CD8-positive, alpha-beta memory T cell (primary cell): Measurements from ENCODE around the gene FARS2. TPM values are rescaled to one million over a fixed set of nuclear protein-coding genes. Genes with fewer than 3 reads are reported as not detected.

Source experiments
- CTCF ChIA-PET: fragments of 350-600 bp; sonication (Branson Sonifier 250); formaldehyde crosslinking; loops from one replicate; lab custom pipeline; 2021; ENCODE audit warnings: antibody characterized with exemption; lab: Charles Lee
- POLR2A ChIA-PET: fragments of 350-600 bp; sonication (Branson Sonifier 250); formaldehyde crosslinking; loops from one replicate; lab custom pipeline; 2021; ENCODE audit warnings: antibody characterized with exemption; lab: Charles Lee
- DNase-seq, 5 donors: peaks; one replicate each; pipeline versions ENCODE4 v3.0.0 to v3.0.0-alpha.2; 2020 to 2022; ENCODE audit warnings: mixed read lengths in 1 of 5
- H3K27ac ChIP-seq: one replicate; pipeline ENCODE4 v1.7.0; 2013; ENCODE audit warnings: low read depth, mild to moderate bottlenecking, low read length, moderate library complexity
- H3K27me3 ChIP-seq: 2 replicates; pipeline ENCODE4 v1.7.0; 2013; ENCODE audit warnings: low read length, mild to moderate bottlenecking; ENCODE audit not compliant: insufficient read depth, poor library complexity, severe bottlenecking
- H3K36me3 ChIP-seq: 2 replicates; pipeline ENCODE4 v1.7.0; 2013; ENCODE audit warnings: mild to moderate bottlenecking, low read length, moderate library complexity; ENCODE audit not compliant: insufficient read depth
- H3K4me1 ChIP-seq: 2 replicates; pipeline ENCODE4 v1.7.0; 2013; ENCODE audit warnings: mild to moderate bottlenecking, low read length, moderate library complexity; ENCODE audit not compliant: insufficient read depth
- H3K4me3 ChIP-seq: 2 replicates; pipeline ENCODE4 v1.7.0; 2013; ENCODE audit warnings: mild to moderate bottlenecking, low read length
- H3K9me3 ChIP-seq: 2 replicates; pipeline ENCODE4 v1.7.0; 2013; ENCODE audit warnings: mild to moderate bottlenecking, low read length
- H3K27ac Mint-ChIP-seq, 8 donors: one replicate each; pipeline ENCODE4 v1.8.0; 2020 to 2021; ENCODE audit warnings: mixed read lengths in 8 of 8, mild to moderate bottlenecking in 6 of 8, inconsistent platforms in 3 of 8, moderate library complexity in 3 of 8
- H3K27me3 Mint-ChIP-seq, 2 donors: one replicate each; pipeline ENCODE4 v1.8.0; 2020 to 2021; ENCODE audit warnings: mixed read lengths in 2 of 2, mild to moderate bottlenecking in 1 of 2, moderate library complexity in 1 of 2
- H3K36me3 Mint-ChIP-seq, 3 donors: one replicate each; pipeline ENCODE4 v1.8.0; 2020 to 2021; ENCODE audit warnings: mixed read lengths in 3 of 3, inconsistent platforms in 1 of 3, mild to moderate bottlenecking in 1 of 3
- H3K4me1 Mint-ChIP-seq, 3 donors: one replicate each; pipeline ENCODE4 v1.8.0; 2020 to 2021; ENCODE audit warnings: mixed read lengths in 3 of 3, inconsistent platforms in 1 of 3, mild to moderate bottlenecking in 1 of 3
- H3K4me3 Mint-ChIP-seq, 7 donors: one replicate each; pipeline ENCODE4 v1.8.0; 2020 to 2021; ENCODE audit warnings: mixed read lengths in 7 of 7, mild to moderate bottlenecking in 6 of 7, moderate library complexity in 4 of 7, inconsistent platforms in 2 of 7
- H3K9me3 Mint-ChIP-seq, 5 donors: one replicate each; pipeline ENCODE4 v1.8.0; 2020 to 2022; ENCODE audit warnings: mixed read lengths in 5 of 5, mild to moderate bottlenecking in 3 of 5, moderate library complexity in 2 of 5, inconsistent platforms in 1 of 5
- polyA plus RNA-seq: library from polyadenylated mRNA; unstranded; fragments of 300-500 nt; fragmentation: Illumina TruSeq; gene quantifications from one replicate; pipeline ENCODE4 v1.2.3, GENCODE V29; 2021
- total RNA-seq, 2 experiments: library from RNA; stranded (reverse); gene quantifications; one replicate each; pipeline ENCODE4 v1.2.3, GENCODE V29; 2021

Gene FARS2
- total and polyA plus RNA-seq, 3 experiments from 2014 or later, result 24.5 to 26.0 (median 24.9) TPM

- H3K27me3 ChIP-seq, result no peaks in the 10 kb centered on the region
- no peak for DNase-seq
- H3K4me1 Mint-ChIP-seq, result peaks cover 12 to 18% (median 12%) of the 10 kb centered on the region in 3 donors
- no peak overlapping the region for H3K27ac Mint-ChIP-seq
- peaks cover 34% of the 10 kb centered on the region for H3K4me1 ChIP-seq
- no peaks in the 10 kb centered on the region for H3K9me3 ChIP-seq
- POLR2A ChIA-PET, result no interaction called here
- no peak overlapping the region for H3K27ac ChIP-seq
- H3K36me3 Mint-ChIP-seq, result peaks cover 0 to 6% (median 3%) of the 10 kb centered on the region in 3 donors
- no peak overlapping the region for H3K4me3 ChIP-seq
- CTCF ChIA-PET, result interaction anchor here (0.7 kb wide), 1 partner anchor 363 kb away, joined by 3 read pairs; no protein-coding TSS in a partner anchor
- no peaks in the 10 kb centered on the region for H3K36me3 ChIP-seq
- no peaks in the 10 kb centered on the region for H3K27me3 Mint-ChIP-seq
- H3K4me3 Mint-ChIP-seq, result no peak overlapping the region
- H3K9me3 Mint-ChIP-seq, result no peaks in the 10 kb centered on the region
Observed at GRCh38 chr6:5674141-5674540, 412.8 kb downstream of the FARS2 start.

GRCh38 chr6:5674721-5675120 lies 413.4 kb downstream of the FARS2 start:
- Histone ChIP-seq H3K27ac (no peak overlapping the region), H3K4me1 (peaks cover 34% of the 10 kb centered on the region), H3K27me3 (no peaks in the 10 kb centered on the region), H3K36me3 (no peaks in the 10 kb centered on the region), H3K9me3 (no peaks in the 10 kb centered on the region), H3K4me3 (no peak overlapping the region)
- POLR2A ChIA-PET, result no interaction called here
- Mint-ChIP-seq H3K4me3 (no peak overlapping the region), H3K4me1 (peaks cover 12 to 18% (median 18%) of the 10 kb centered on the region in 3 donors), H3K27ac (no peak overlapping the region), H3K27me3 (no peaks in the 10 kb centered on the region), H3K9me3 (no peaks in the 10 kb centered on the region), H3K36me3 (peaks cover 0 to 6% (median 3%) of the 10 kb centered on the region in 3 donors)
- CTCF ChIA-PET, result interaction anchor here (0.7 kb wide), 1 partner anchor 362 kb away, joined by 3 read pairs; no protein-coding TSS in a partner anchor
- DNase-seq, result no peak

- POLR2A ChIA-PET, result no interaction called here
- no peak overlapping the region for H3K27ac Mint-ChIP-seq
Observed at GRCh38 chr6:5676701-5677100, 415.4 kb downstream of the FARS2 start.

GRCh38 chr6:5677219-5678000 lies 416.1 kb downstream of the FARS2 start:
- no peak overlapping the region for H3K4me3 ChIP-seq
- no peaks in the 10 kb centered on the region for H3K9me3 ChIP-seq
- no peak overlapping the region for H3K27ac ChIP-seq
- Mint-ChIP-seq H3K27ac (peak overlapping the region in 1 of 8 donors; percentile 0), H3K4me1 (peaks cover 0 to 8% (median 2%) of the 10 kb centered on the region in 3 donors), H3K36me3 (peaks cover 0 to 14% (median 6%) of the 10 kb centered on the region in 3 donors), H3K27me3 (no peaks in the 10 kb centered on the region), H3K9me3 (peaks cover 0 to 8% (median under 1%) of the 10 kb centered on the region in 5 donors), H3K4me3 (no peak overlapping the region)
- H3K27me3 ChIP-seq, result no peaks in the 10 kb centered on the region
- ChIA-PET POLR2A (no interaction called here), CTCF (no interaction called here)
- DNase-seq, result no peak
- H3K36me3 ChIP-seq, result no peaks in the 10 kb centered on the region
- peaks cover 17% of the 10 kb centered on the region for H3K4me1 ChIP-seq

More at GRCh38 chr6:5676701-5677100, 415.4 kb downstream of the FARS2 start:
- Histone ChIP-seq H3K4me3 (no peak overlapping the region), H3K9me3 (no peaks in the 10 kb centered on the region), H3K27me3 (no peaks in the 10 kb centered on the region), H3K4me1 (peaks cover 23% of the 10 kb centered on the region), H3K36me3 (no peaks in the 10 kb centered on the region), H3K27ac (no peak overlapping the region)
- H3K4me3 Mint-ChIP-seq, result no peak overlapping the region
- H3K27me3 Mint-ChIP-seq, result no peaks in the 10 kb centered on the region
- CTCF ChIA-PET, result no interaction called here
- peaks cover 2 to 8% (median 3%) of the 10 kb centered on the region in 3 donors for H3K4me1 Mint-ChIP-seq
- peaks cover 0 to 11% (median 8%) of the 10 kb centered on the region in 3 donors for H3K36me3 Mint-ChIP-seq
- DNase-seq, result no peak
- peaks cover 0 to 5% (median 0%) of the 10 kb centered on the region in 5 donors for H3K9me3 Mint-ChIP-seq

- Mint-ChIP-seq H3K27ac (peak overlapping the region in 2 of 8 donors; percentile 17 to 62), H3K4me1 (peaks cover 0 to 8% (median 2%) of the 10 kb centered on the region in 3 donors), H3K4me3 (no peak overlapping the region), H3K36me3 (peaks cover 11 to 31% (median 12%) of the 10 kb centered on the region in 3 donors), H3K27me3 (no peaks in the 10 kb centered on the region), H3K9me3 (peaks cover 2 to 14% (median 10%) of the 10 kb centered on the region in 5 donors)
- Histone ChIP-seq H3K4me1 (peaks cover 17% of the 10 kb centered on the region), H3K27me3 (no peaks in the 10 kb centered on the region), H3K9me3 (no peaks in the 10 kb centered on the region), H3K36me3 (no peaks in the 10 kb centered on the region), H3K27ac (no peak overlapping the region), H3K4me3 (no peak overlapping the region)
- POLR2A ChIA-PET, result no interaction called here
- no peak for DNase-seq
- CTCF ChIA-PET, result no interaction called here
Observed at GRCh38 chr6:5679270-5679669, 418.0 kb downstream of the FARS2 start.

- Histone ChIP-seq H3K27me3 (no peaks in the 10 kb centered on the region), H3K4me1 (peaks cover 17% of the 10 kb centered on the region), H3K36me3 (no peaks in the 10 kb centered on the region), H3K27ac (no peak overlapping the region), H3K4me3 (no peak overlapping the region), H3K9me3 (no peaks in the 10 kb centered on the region)
- peak overlapping the region in 1 of 8 donors; percentile 17 for H3K27ac Mint-ChIP-seq
- no peaks in the 10 kb centered on the region for H3K27me3 Mint-ChIP-seq
- H3K4me1 Mint-ChIP-seq, result peaks cover 0 to 8% (median 2%) of the 10 kb centered on the region in 3 donors
- DNase-seq, result no peak
- peaks cover 5 to 14% (median 10%) of the 10 kb centered on the region in 5 donors for H3K9me3 Mint-ChIP-seq
- ChIA-PET POLR2A (no interaction called here), CTCF (no interaction called here)
- peaks cover 12 to 35% (median 13%) of the 10 kb centered on the region in 3 donors for H3K36me3 Mint-ChIP-seq
- H3K4me3 Mint-ChIP-seq, result no peak overlapping the region
Observed at GRCh38 chr6:5679691-5680090, 418.4 kb downstream of the FARS2 start.

GRCh38 chr6:5680095-5680494 lies 418.8 kb downstream of the FARS2 start:
- Histone ChIP-seq H3K36me3 (no peaks in the 10 kb centered on the region), H3K4me3 (no peak overlapping the region), H3K27me3 (no peaks in the 10 kb centered on the region), H3K4me1 (peaks cover 17% of the 10 kb centered on the region), H3K9me3 (no peaks in the 10 kb centered on the region), H3K27ac (no peak overlapping the region)
- H3K27ac Mint-ChIP-seq, result no peak overlapping the region
- POLR2A ChIA-PET, result no interaction called here
- CTCF ChIA-PET, result no interaction called here
- H3K9me3 Mint-ChIP-seq, result peaks cover 6 to 14% (median 10%) of the 10 kb centered on the region in 5 donors
- DNase-seq, result no peak
- H3K36me3 Mint-ChIP-seq, result peaks cover 13 to 37% (median 13%) of the 10 kb centered on the region in 3 donors
- H3K4me3 Mint-ChIP-seq, result no peak overlapping the region
- peaks cover 0 to 8% (median 2%) of the 10 kb centered on the region in 3 donors for H3K4me1 Mint-ChIP-seq
- no peaks in the 10 kb centered on the region for H3K27me3 Mint-ChIP-seq

GRCh38 chr6:5681480-5681879 lies 420.2 kb downstream of the FARS2 start:
- Mint-ChIP-seq H3K27ac (no peak overlapping the region), H3K27me3 (no peaks in the 10 kb centered on the region), H3K36me3 (peaks cover 13 to 49% (median 20%) of the 10 kb centered on the region in 3 donors), H3K4me3 (no peak overlapping the region), H3K9me3 (peaks cover 6 to 18% (median 12%) of the 10 kb centered on the region in 5 donors), H3K4me1 (peaks cover 0 to 8% (median 2%) of the 10 kb centered on the region in 3 donors)
- no peaks in the 10 kb centered on the region for H3K9me3 ChIP-seq
- peaks cover 17% of the 10 kb centered on the region for H3K4me1 ChIP-seq
- H3K27ac ChIP-seq, result no peak overlapping the region
- POLR2A ChIA-PET, result no interaction called here
- no peaks in the 10 kb centered on the region for H3K36me3 ChIP-seq
- no peak overlapping the region for H3K4me3 ChIP-seq
- H3K27me3 ChIP-seq, result no peaks in the 10 kb centered on the region
- CTCF ChIA-PET, result no interaction called here
- no peak for DNase-seq
